HG02798 (cell line): ENCODE results near the gene C17orf107.

Experiments
- ATAC-seq: cut with Tn5 transposase; IDR thresholded peaks from one replicate; pipeline ENCODE4 v1.9.1; 2021; ENCODE audit warnings: mild to moderate bottlenecking; ENCODE audit not compliant: unreplicated experiment, poor library complexity

The C17orf107 gene

GRCh38 chr17:4932756-4933155 lies 33.4 kb downstream of the C17orf107 start:
- ATAC-seq, result no peak

DNA sequence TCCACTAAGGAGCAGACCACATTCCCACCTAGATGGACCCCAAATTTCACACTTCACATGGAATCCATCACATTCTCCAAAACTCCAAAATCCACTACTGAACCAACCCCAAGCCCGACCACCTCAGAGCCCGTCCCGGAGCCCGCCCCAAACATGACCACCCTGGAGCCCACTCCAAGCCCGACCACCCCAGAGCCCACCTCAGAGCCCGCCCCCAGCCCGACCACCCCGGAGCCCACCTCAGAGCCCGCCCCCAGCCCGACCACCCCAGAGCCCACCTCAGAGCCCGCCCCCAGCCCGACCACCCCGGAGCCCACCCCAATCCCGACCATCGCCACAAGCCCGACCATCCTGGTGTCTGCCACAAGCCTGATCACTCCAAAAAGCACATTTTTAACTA lies 34.3 kb downstream of the C17orf107 start:
- no peak for ATAC-seq

DNA sequence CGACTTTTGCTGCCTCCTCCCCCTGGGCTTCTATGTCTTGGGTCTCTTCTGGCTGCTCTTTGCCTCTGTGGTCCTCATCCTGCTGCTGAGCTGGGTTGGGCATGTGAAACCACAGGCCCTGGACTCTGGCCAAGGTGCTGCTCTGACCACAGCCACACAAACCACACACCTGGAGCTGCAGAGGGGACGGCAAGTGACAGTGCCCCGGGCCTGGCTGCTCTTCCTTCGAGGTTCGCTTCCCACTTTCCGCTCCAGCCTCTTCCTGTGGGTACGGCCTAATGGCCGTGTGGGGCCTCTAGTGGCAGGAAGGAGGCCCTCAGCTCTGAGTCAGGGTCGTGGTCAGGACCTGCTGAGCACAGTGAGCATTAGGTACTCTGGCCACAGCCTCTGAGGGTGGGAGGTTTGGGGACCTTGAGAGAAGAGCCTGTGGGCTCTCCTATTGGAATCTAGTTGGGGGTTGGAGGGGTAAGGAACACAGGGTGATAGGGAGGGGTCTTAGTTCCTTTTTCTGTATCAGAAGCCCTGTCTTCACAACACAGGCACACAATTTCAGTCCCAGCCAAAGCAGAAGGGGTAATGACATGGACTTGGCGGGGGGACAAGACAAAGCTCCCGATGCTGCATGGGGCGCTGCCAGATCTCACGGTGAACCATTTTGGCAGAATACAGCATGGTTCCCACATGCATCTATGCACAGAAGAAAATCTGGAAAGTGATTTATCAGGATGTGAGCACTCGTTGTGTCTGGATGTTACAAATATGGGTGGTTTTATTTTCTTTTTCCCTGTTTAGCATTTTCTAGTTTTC lies 35.0 kb downstream of the C17orf107 start:
- ATAC-seq, result peak; percentile 47

DNA sequence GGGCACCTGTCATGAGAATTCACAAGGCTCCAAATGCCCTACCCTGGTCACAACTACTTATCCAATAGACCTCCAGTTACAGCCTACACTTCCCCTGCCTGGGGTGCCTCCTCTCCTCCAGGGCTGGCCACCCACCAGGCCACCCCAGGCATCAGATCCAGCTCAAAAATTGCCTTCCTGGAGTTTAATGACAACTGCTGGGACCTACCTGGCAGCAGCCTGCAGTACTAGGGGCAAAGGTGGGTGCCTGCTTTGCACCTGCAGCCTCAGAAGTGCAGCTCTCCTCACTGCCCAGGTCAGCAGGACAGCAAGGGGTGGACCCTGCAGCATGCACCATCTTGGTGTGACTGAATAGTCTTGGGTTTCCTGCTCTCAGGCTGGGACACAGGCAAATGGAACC lies 36.3 kb downstream of the C17orf107 start:
- ATAC-seq, result no peak

DNA sequence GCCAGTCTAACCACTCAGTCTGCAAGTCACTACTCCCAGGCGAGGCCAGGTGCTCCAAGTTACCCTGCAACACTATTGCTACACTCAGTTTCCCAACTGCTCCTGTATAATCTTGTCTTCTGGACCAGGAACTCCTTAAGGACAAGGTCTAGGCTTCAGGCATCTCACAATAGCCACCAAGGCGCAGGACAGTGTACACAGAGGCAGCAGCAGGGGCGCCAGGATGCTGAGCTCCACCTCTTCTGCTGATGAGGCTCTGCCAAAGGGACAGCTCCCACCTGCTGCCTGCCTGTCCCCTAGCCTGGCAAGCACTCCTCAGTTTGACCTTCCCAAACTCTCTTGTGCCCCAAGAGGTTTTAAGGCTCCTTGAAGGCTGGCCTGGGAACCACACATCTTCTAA lies 37.1 kb downstream of the C17orf107 start:
- ATAC-seq, result no peak

DNA sequence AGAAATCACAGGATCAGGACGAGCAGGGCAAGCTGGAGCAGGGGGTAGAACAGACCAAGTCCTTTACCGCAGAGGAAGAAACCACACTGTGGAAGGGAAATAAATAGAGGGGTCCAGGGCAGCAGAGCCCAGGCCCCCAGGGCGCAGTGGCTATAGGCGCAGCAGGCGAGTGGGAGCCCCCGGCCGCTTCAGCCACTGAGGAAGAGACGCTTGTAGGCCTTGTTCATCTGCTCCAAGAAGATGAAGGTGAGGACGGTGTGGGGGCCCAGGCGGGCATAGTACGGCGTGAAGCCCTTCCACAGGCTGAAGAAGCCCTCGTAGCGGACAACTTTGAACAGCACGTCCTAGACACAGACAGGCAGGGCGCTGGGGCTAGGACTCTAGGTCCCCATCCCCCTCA lies 38.2 kb downstream of the C17orf107 start:
- no peak for ATAC-seq

DNA sequence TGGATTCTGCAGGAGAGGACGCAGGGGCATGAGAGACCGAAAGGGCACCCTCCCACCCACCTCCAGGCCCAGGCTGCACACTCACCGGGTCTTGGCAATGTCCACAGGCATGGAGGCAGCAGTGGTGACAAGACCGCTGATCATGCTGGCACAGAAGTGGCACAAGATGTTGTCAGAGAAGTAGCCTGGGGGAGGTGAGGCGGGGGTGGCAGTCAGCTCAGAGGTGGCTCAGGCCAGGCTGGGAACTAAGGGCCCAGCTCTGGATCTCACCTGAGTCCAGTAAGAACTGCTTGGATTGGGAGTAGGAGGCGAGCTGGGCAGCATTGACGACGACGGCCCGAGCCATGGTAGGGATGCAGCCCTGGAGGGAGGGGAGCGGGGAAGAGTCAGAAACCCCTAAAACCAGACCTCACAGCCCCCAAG lies 38.7 kb downstream of the C17orf107 start:
- ATAC-seq, result no peak

- ATAC-seq, result no peak
Observed at GRCh38 chr17:4938688-4939545, 39.6 kb downstream of the C17orf107 start.

- no peak for ATAC-seq
Observed at GRCh38 chr17:4939546-4939795, 40.1 kb downstream of the C17orf107 start.

- ATAC-seq, result peak; percentile 86
Observed at GRCh38 chr17:4939796-4940554, 40.6 kb downstream of the C17orf107 start, which contains the start of the genes RNF167 and SLC25A11. Gene RNF167, plus strand, starts transcription at chr17:4940268. Its CDS starts 642 bp downstream, at chr17:4940910. Gene SLC25A11, minus strand, starts transcription at chr17:4940046. Its CDS starts 136 bp downstream, at chr17:4939910.

GRCh38 chr17:4940555-4941318 lies 41.4 kb downstream of the C17orf107 start:
- ATAC-seq, result no peak

DNA sequence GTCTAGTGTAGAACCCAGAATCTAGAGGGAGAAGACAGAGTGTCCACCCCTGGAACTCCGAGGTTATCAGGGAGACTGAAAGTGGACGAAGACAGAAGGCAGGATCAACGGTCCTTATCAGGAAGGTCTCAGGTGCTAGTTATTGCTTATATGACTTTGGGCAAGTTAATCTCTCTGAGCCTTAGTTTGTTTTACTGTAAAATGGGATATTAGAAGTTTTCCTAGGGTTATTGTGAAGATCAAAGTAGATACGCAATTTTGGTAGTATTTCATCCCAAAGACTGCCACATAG lies 41.9 kb downstream of the C17orf107 start:
- ATAC-seq, result no peak

DNA sequence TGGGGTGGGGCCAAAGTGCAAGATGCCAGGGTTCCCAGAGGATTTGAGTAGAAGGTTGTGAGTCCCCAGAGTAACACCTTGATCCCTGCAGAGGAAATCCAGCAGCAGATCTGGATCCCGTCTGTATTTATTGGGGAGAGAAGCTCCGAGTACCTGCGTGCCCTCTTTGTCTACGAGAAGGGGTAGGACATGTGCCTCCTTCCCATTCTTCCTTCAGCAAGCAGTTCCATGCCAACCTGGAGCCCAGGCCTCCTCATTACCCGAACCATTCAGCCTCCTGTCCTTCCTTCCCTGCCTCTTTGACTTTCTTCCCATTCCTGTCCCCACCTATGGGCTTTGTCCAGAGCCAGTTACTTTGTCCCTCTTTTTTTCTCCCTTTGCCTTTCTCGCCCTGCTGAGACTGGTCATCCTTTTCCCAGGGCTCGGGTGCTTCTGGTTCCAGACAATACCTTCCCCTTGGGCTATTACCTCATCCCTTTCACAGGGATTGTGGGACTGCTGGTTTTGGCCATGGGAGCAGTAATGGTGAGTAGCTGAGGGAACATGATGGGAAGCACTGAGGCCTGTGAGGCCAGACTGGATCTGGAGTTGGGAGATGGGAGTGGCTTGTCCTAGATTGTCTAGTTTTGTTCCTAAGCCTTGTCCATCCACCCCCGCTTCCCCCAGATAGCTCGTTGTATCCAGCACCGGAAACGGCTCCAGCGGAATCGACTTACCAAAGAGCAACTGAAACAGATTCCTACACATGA lies 43.6 kb downstream of the C17orf107 start:
- no peak for ATAC-seq

DNA sequence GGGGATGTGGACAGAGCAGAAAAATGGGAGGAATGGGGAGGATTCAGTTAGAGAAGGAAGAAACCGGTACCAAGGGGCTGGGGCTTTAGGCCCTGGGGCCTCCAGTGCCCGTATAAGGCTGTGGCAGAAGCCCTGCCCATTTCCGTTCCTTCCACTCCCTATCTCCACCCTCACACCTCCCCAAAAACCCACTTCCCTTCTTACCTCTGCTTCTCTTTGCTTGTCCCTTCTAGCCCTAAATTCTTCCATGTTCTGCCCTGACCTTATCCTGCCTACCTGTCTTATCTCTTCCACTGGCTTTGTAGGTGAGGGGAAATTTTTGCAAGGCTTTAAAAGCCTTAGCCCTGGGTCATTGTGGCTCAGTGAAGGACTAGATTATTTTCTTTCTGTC lies 44.8 kb downstream of the C17orf107 start:
- no peak for ATAC-seq

GRCh38 chr17:4944554-4945175 lies 45.3 kb downstream of the C17orf107 start:
- ATAC-seq, result no peak

DNA sequence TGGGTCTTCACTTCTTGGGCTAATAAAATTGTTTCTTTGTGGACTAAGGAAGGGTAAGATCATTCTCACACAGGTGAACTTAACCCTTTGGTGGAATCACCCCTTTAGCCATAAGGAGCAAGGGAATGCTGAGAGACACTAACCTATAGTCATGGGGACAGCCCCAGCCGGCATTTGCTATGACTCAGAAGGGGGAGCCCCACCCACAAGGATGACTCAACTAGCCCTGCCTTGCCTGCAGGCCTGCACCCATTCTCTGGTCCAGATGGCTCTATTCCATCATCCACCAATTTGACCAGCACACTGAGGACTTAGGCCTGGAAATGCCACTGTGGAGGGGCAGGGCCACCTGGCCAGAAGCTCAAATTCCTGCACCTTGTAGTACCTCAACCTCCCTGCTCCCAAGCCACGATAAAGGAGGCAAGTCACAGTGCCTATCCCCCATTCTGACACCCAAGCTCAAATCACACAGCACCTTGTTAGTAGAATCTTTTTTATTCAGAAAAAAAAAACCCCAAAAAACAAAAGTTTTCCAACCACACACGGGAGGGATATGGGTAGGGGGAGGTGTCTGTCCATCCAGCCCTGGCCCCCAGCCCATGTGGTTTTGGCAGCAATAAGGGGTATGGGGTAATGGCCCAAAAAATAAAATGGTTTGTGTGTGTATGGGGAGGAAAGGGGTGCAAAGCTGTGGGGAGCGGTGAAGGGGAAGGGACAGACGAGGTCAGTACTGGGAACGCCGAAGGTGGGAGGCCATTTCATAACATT lies 46.0 kb downstream of the C17orf107 start:
- peak; percentile 28 for ATAC-seq

- no peak for ATAC-seq
Observed at GRCh38 chr17:4945944-4946280, 46.6 kb downstream of the C17orf107 start.

DNA sequence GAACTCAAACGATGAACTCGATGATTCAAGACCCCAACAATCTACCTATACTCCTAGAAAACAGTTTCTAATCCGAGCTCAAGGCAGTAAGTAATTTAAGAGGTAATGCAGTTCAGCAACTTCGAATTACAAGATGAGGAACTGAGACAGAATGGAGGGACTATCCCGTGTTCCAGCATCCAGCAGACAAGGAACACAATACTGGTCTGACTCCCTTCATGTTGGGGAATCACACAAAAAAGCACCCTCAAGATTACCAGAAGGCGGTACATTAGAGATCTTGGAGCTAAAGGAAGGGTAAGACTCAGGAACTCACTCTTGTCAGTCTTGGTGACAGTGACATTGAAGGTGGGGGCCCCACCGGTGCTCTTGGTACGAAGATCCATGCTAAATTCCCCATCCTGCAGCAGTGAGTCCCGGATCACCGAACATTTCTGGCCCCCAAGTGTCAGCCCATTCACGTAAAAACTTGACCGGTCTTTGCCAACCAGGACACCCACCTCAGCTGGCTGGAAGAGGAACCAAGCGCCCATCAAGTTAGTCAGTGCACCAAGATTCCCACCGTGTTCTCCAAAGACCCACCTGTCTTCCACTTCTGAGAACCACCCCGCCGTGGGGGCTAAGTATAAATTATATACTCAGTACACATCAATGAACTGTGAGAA lies 47.1 kb downstream of the C17orf107 start:
- no peak for ATAC-seq
